Measurements from ENCODE around the gene SOX30.

SOX30 gene

DNA sequence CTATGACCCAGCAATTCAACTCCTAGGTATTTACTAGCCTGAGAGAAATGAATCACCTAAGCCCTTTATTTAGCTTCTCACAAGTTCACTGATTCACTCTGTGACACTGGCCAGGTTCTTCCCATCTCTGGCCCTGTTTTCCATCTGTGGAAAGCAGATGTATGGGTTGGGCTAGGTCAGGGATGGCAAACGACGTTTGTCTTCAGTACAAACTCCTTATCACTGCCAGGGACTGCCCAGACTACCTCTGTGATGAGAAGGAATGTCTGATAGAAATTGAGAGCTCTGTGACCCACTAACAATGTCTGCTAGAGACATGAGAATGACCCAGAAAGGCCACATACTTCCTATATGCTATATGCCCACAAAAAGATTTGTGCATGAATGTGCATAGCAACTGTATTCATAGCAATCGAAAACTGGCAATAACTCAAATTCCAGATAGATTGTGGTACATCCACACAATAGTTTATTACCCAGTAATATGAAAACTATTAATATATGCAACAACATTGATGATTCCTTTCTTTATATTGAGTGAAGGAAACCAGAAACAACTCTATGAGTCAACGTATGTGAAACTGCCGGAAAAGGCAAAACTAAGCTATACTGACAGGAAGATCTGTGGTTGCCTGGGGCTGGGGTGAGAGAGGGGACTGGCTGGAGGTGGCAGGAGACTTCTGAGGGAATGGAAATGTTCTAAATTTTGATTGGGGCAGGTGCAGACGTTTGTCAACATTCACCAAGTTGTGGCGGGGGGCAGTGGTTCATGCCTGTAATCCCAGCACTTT, 44.7 kb downstream of the SOX30 start:
- DNase-seq: no peak

DNA sequence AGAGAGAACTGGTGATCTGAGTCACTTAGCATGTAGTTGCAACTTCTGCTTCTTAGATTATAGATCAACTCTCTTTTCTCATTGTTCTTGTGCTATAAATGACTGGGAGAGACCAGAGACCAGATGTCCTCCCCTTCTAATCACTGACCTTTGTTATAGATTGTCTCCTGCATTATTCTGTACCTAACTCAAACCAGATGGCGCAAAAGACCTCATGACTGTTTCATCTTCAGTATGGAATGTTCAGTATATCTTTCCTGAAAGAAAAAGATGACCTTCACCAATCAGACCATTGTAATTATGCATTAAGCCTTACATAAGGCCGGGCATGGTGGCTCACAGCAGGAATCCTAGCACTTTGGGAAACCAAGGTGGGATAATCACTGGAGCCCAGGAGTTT, 46.2 kb downstream of the SOX30 start:
- DNase-seq: no peak

DNA sequence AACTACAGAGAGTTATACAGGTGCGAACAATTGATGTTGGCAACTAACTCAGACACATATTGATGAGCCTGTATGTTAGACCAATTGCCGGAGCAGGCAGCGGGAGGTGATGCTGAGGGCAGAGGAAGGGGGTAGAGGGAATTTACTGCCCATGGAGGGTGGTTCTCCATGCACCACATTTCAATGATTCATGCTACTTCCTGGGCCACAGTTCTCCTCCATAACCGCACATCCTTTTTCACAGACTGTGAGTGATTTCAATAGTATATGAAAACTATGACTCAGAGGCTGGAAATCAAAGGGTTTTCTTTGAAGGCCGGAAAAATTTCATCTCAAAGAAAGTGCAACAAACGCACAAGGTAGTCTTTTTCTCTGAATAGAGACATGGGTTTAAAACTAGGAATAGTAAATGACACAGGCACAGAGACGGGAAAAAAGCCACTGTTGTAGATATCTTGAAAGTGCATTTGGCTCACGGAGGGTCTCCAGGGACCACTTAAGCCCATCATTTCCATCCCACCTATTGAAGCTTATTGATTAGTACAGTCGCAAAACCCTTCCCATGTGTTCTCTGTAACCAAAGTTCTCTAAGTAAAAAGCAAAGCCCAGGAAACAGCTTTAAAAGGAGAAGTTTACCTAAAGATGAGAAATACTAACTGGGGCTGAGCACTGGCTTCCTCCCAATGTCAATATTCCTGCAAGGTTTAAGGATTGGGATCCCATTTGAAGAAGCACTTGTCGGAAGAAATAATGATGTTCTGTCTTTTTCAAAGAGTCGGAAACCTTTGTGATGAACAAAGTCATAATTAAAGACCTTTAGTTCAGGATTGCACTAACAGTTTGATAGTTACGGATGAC, 48.7 kb downstream of the SOX30 start:
- DNase-seq: no peak

DNA sequence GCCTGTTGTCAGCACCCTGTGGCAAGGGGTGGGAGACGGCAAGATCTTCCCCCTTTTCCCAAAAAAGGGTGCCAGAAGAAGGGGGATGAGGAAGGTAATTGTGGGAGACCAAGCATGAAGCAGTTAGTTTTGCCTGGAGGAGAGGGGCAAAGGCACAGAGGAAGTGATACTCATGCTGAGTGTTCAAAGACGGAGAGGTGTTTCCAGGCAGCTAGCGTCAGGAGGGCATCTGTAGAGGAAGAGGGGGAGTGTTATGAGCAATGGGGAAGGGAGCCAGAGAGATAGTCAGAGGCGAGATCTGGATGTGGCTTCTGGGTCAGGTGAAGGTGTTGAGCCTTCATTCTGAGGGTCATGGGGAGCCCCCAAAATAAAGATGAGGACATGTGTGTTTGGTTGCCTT, 49.7 kb downstream of the SOX30 start:
- DNase-seq: no peak

DNA sequence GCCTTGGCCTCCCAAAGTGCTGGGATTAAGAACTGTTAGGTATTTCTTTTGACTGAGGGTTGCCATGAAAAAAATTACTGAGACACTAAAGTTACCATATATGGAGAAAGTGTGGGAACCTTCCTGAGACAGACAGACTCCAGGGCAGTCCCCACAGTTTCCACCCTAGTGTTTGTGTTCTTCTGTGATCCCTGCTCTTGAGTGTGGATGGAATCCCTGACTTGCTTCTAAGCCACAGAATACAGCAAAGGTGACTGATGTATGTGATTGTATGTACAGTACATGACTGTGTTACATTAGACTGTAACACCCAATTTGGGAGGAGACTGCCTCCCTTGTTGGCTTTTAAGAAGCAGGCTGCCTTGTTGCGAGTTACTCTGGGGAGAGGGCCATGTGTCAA, 52.0 kb downstream of the SOX30 start:
- DNase-seq: no peak

DNA sequence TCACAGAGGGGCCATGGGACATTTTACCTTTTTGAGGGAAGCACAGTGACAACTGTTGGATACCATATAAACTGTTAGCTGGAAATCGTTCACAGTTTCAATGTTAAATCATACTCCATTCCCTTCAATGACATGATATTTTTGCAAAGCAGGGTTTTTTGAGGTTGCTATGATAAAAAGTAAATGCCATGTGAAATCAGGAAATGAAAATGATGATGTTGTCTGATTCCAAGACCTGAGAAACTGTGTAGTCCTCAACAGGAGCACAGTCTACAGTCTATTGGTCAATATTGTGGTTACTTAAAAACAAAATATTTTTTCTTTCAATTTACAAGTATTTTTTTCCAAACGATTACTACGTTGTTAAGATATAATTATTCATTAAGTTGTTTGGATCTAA, 52.7 kb downstream of the SOX30 start:
- no peak for DNase-seq

DNA sequence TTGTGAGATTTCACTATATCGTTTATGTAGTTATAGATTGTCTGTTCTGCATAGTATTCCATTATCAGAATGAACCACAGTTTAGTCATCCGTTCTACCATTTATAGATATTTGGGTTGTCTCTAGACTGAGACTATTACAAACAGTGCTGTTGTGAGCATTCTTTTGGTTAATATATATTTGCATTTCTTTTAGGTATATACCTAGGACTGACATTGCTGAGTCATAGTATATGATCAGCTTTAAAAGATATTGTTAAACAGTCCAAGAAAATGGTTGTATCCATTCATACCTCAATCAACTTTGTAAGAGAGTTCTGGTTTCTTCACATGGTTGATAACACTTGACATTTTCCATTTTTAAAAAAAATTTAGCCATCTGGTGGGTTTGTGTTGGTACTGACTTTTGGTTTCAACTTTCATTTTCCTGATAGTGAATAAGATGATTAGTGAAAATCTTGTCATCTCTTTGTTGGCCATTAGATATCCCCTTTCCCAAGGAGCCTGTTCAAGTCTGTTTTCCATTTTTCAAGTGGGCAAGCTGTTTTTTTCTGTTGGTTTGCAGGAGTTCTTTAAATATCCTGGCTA, 53.8 kb downstream of the SOX30 start:
- DNase-seq: no peak

DNA sequence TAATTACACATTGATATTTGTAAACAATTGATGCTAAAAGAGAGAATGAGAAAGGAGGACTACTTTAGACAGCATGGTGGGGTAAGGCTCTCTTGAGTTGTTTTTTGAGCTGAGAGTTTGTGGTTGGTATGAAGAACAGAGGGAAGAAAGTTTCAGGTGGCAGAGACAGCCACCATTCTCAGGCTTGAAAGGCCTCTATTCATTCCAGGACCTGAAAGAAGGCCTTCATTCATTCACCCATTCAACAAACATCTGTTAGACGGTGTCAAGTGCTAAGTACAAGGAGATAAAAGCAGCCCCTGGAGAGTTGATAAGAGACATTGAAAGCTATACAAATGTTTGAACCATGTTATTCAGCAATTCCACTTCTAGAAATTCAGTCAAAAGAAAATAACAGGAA, 55.0 kb downstream of the SOX30 start:
- no peak for DNase-seq

DNA sequence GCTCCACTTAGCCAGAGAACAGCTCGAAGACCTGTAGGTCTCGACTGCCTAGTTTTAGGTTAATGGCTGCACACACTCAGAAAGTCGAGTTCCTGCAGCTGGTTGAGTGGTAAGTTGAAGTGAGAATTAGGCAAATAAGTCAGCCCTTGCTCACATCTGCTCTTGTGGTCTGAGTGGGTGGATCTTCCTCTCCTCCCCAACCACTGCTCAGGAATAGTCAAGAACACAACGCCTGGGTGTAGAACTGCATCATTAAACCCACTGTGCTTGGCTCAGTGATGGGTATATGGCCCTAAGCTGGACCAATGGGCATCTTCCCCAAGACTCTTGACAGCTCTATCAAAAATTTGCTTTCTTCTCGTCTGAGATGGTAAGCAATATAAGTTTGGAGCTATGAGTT, 55.8 kb downstream of the SOX30 start:
- no peak for DNase-seq

DNA sequence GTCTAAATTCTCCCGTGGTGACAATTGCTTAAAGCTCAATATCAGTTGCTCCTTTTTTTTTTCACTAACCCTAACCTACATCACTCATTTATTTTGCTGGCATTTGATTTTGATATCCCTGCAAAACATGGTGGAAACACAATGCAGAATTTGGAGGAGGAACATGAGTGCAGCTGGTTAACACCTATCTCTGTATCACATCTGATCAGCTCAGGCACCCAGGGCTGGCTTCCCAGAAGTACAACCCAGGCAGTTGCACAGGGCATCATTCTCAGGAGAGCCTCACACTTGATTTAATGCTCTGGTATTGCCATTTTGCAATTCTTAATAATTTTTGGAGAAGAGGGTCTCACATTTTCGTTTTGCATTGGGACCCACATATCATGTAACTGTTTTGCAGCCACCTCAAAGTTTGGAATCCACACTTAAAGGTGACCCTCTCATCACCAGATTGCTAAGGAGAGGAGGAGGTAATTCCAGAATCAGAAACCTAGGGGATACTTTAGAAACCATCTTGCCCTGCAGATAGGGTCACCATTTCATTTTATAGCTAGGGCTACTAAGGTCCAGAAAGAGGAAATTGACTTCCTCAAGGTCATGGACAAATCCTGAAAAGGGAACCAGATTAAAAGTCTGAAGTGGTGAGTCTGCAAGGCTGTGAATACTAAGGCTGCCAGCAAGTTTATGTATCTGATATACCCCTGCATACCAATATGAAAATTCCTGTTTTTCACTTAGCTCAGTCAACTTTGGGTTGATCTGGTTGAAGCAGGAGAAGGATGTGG, 57.4 kb downstream of the SOX30 start:
- no peak for DNase-seq

DNA sequence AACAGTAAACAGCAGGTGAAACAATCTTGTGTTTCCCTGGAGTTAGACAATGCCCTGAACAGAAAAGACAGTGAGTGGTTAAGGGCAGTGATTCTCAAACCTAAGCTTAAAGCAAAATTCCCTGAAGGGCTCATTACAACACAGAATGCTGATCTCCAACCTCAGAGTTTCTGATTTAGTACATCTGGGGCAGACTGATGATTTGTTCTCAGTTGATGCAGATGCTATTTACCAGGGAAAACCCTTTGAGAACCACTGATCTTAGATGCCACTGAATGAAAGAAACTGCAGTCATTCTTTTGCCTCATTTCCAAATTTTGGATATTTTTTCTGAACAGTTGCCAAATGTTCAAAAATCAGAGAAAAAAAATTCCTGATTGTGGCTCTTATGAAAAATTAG, 58.0 kb downstream of the SOX30 start:
- no peak for DNase-seq

DNA sequence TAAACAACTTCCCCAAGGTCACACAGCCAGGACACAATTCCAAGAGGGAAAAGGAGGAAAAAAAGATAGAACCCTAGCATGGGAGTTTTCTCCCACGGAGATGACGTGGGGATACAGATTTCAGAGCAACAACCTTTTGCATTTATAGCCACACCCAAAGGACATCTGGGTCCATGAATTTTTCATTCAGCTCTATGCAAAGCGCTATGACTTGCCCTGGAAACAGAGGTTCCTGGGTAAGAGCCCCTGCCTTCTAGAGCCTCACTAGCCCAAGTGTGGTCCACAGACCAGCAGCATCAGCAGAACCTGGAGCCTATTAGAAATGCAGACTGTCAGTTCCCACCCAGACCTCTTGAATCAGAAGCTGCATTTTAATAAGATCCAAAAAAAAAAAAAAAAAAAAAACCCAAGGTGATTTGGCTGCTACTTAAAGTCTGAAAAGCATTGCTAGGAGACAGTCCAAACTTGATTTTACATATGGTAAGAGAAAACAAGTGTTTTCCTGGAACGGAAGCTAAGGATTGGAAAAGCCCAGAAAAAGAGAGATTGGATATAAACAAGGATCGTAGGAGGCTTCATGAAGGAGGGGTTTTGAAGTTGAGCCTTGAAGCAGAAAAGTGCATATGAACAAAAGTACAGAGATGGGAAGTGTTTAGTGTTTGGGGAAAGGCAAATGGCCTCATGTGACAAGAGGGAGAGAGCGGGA, 59.0 kb downstream of the SOX30 start:
- DNase-seq: no peak

DNA sequence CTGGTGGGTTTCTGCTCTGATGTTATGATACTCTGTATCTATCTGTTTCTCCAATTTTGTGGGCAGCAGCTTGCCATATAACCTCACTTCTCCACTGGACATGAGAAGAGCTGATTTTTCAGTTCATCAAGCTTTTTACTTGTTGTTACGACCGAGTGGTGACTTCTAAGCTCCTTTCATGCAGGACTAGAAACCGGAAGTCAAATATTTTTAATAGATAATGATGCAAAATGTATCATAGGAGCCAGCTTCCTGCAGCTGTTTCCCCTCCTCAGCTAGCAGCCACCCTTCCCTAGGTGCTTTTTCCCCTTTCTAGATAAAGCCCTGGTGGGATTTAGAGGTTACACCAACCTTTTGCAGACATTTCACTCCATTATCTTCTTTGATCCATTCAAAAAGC, 59.6 kb downstream of the SOX30 start:
- DNase-seq: no peak

DNA sequence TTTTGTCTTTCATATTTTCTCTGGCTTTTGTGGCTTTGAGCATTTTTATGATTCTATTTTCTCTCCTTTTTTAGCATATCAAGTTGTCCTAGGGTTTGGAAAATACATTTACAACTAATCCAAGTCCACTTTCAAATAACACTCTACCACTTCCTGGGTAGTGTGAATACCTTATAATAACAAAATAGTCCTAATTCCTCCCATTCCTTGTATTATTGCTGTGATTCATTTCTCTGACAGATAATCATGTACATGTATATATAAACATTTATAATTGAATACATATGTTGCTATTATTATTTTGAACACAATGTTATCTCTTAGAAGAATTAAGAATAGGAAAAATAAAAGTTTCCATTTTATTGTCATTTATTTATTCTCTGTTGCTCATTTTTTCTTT, 61.8 kb downstream of the SOX30 start:
- no peak for DNase-seq

DNA sequence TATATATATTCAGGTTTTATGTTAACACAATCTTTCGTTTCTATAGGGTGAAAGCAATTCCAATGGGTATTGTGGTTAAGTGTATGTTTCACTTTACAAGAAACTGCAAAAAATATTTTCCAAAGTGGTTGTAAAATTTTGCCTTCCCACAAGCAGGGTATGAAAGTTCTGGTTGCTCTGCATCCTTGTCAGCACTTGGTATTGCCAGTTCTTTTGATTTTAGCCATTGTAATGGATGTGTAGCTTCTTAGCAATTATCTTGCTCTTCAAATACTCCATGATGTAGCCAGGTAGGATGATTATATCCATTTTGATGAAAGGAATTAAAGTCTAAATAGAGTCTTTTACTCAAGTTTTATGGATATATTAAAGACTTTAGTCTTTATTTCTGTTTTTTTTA, 67.6 kb downstream of the SOX30 start:
- no peak for DNase-seq

DNA sequence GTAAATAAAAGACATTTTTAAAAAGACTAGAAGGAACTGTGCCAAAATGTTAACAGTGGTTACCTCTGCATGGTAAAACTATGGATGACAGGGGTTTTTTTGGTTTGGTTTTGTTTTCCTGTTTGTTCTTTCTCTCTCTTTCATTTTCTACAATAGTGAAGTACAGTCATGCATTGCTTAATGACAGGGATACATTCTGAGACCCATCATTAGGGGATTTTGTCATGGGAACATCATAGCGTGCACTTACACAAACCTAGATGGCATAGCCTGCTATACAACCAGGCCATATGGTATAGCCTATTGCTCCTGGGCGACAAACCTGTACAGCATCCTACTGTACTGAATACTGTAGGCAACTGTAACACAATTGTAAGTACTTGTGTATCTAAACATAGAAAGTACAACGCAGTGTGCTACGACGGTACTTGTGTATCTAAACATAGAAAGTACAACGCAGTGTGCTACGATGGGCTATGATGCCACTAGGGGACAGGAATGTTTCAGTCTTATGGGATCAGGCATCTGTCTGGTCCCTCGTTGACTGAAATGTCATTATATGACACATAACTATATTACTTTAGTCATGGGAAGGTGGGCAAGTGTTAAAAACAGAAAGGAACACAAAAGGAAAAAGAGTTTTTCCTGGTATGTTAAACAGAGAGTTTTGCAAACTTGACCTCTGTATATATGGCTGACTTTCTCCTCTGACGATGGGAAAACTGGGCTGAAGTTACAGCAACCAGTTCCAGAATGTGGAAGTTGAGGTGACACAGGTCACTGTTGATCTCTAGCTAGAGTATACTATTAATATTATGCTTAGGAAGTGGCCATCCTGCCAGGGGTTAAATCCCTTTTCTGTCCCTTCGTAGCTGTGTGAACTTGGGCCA, 69.3 kb downstream of the SOX30 start:
- no peak for DNase-seq

DNA sequence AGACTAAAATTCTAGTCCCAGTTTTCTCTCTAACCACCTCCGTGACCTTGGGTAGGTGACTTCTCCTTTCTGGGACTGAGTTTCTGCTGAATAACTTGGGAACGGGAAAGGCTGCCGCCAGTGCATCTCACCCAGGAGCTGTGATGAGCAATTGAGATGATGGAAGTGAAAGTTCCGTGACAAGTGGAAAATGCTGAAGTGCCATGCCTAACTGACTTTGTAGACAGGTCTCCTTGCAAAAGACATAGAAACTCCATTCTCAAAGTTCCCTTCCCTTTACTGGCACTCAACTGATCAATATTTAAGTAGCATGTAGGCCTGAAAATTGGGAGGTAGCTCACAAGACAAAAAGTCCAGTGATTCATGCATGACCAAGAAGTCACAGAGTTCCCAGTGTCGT, 70.3 kb downstream of the SOX30 start:
- DNase-seq: no peak

DNA sequence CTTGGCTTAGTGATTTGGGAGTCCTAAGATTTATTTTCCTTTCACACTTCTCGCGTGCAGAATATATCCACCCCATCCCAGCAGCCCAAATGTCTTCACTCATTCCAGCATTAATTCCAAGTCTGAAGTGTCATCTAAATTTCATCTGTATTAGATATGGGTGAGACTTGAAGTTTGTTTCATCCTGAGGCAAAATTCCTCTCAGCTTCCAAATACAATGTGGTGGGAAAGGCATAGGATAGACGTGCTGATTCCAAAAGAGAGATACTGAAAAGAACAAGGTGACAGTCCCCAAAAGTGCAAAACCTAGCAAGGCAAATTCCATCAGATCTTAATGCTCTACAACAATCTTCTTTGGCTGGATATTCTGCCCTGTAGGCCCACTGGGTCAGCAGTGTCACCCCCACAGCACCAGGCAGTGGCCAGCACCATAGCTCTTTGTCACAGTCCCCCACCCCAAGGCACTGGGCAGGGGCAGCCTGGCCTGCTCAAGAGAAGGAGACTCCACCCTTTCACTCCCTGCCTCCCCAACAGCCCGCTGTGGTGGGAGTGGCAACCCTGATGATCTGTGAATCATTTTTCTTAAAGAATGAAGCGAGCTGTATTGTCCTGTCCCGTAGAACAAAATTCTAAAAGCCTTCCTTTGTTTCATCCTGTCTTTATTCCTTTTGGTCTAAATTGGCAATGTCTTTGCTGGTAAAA, 74.0 kb downstream of the SOX30 start:
- no peak for DNase-seq

DNA sequence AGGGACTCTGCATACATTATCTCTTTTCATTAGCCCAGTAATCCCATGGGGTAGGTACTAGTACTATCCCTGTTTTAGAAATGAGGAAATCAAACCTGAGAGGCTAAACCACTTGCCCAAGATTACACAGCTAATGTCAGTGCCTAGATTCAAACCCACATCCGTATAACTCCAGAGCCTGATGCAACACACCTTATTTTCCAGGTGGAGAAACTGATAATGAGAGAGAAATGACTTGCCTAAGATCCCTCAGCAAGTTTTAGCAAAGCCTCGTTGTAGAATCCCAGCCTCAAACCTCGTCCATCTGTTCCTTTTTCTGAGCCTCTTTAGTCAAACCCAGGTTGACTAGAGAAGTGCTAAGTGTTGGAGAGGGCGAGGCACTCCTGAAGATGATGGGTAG, 75.6 kb downstream of the SOX30 start:
- DNase-seq: no peak
